NCI-H1694 (cell line): ENCODE data around the gene SYT7.

Experiments
- DNase-seq: peaks from one replicate; lab custom pipeline; 2025; lab: John Stamatoyannopoulos, UW

SYT7 gene

GRCh38 chr11:61536676-61537270, 44.1 kb downstream of the SYT7 start:
- no peak for DNase-seq

- no peak for DNase-seq
These were observed 44.7 kb downstream of the SYT7 start for GRCh38 chr11:61535998-61536675.

GRCh38 chr11:61534933-61535839, 45.7 kb downstream of the SYT7 start:
- no peak for DNase-seq

GRCh38 chr11:61534025-61534932, 46.6 kb downstream of the SYT7 start:
- no peak for DNase-seq

GRCh38 chr11:61533401-61533800, 47.5 kb downstream of the SYT7 start:
- DNase-seq = no peak

- no peak for DNase-seq
These were observed 47.9 kb downstream of the SYT7 start for GRCh38 chr11:61533039-61533375.

GRCh38 chr11:61532134-61533038, 48.5 kb downstream of the SYT7 start:
- peak; percentile 19 for DNase-seq

- no peak for DNase-seq
These were observed 49.8 kb downstream of the SYT7 start for GRCh38 chr11:61531044-61531443.

GRCh38 chr11:61529537-61530225, 51.2 kb downstream of the SYT7 start:
- DNase-seq = no peak

GRCh38 chr11:61528114-61528513, 52.8 kb downstream of the SYT7 start:
- DNase-seq = no peak

- peak; percentile 69 for DNase-seq
These were observed 53.7 kb downstream of the SYT7 start for GRCh38 chr11:61526956-61527731.

- DNase-seq = no peak
These were observed 54.6 kb downstream of the SYT7 start for GRCh38 chr11:61526229-61526628.

GRCh38 chr11:61524963-61525587, 55.8 kb downstream of the SYT7 start:
- no peak for DNase-seq

- DNase-seq = no peak
These were observed 56.4 kb downstream of the SYT7 start for GRCh38 chr11:61524446-61524845.

- no peak for DNase-seq
These were observed 58.0 kb downstream of the SYT7 start for GRCh38 chr11:61522881-61523280.

GRCh38 chr11:61518032-61518795, 62.7 kb downstream of the SYT7 start:
- DNase-seq = no peak

GRCh38 chr11:61516675-61517572, 64.0 kb downstream of the SYT7 start:
- peak; percentile 15 for DNase-seq
